Neural crest cell (in vitro differentiated cells): ENCODE measurements around the gene HMCN1. TPM values are rescaled to one million over a fixed set of nuclear protein-coding genes. Genes with fewer than 3 reads are reported as not detected.
"Not testable (repeated sequence)": the region's sequence is repeated elsewhere in the genome, so short reads cannot be mapped to it uniquely, and the experiment has no call there.

Source experiments
- DNase-seq: peaks from one replicate; pipeline ENCODE4 v3.0.0; 2021; ENCODE audit warnings: low read depth, mixed read lengths, low spot score
- H3K27ac Mint-ChIP-seq: one replicate; pipeline ENCODE4 v1.8.0; 2021; ENCODE audit warnings: mild to moderate bottlenecking, mixed read lengths; ENCODE audit not compliant: unreplicated experiment
- H3K27me3 Mint-ChIP-seq: 2 replicates; pipeline ENCODE4 v1.8.0; 2021; ENCODE audit warnings: low read depth, mild to moderate bottlenecking, mixed read lengths
- H3K36me3 Mint-ChIP-seq: 2 replicates; pipeline ENCODE4 v1.8.0; 2021; ENCODE audit warnings: low read depth, mild to moderate bottlenecking, mixed read lengths
- H3K4me1 Mint-ChIP-seq: 2 replicates; pipeline ENCODE4 v1.8.0; 2021; ENCODE audit warnings: mixed read lengths
- H3K4me3 Mint-ChIP-seq: one replicate; pipeline ENCODE4 v1.8.0; 2021; ENCODE audit warnings: mild to moderate bottlenecking, mixed read lengths
- H3K9me3 Mint-ChIP-seq: 2 replicates; pipeline ENCODE4 v1.8.0; 2021; ENCODE audit warnings: mixed read lengths
- total RNA-seq: library from RNA; stranded (reverse); gene quantifications from 2 replicates; pipeline ENCODE4 v1.2.1, GENCODE V29; 2021
- TF ChIP-seq, protein P1 (sequence below): fragments of 200-600 bp; sonication (generic); conservative IDR thresholded peaks from 2 replicates; pipeline ENCODE4 v1.5.0; 2021; ENCODE audit warnings: antibody characterized with exemption, mild to moderate bottlenecking

Gene HMCN1
- total RNA-seq, 1 donor from 2014 or later, result 16.6 TPM

DNA sequence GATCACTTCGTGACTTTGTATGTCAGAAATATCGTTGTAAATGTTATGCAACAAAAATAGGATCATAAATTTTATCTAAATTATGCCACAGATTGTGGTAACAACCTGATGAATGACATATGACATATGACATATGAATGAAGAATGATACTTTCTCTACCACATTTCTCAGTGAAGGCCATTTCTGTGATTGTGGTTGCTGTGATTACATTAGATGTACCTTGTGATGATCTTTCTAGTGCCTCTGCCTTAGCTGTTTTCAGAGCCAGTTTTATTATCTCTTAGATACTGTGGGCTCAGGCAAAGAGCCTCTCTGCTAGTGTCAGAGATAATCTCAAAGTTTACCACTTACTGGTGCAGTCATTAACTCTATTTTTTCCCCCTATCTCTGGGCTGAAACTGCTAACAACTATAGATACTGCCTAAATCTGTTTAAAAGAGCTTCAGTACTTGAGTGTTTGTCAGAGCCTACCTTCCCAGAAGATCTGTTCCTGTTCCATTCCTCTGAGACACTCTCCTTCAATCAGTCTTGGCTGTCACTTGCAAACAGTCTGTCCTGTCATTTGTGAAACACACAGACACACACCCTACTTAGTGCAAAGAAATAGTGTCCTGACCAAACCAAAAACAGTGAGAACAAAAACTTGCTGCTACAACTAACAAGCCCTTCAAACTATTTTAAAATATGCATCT is 55.5 kb downstream of the HMCN1 start:
- Mint-ChIP-seq H3K27ac (peak overlapping the region; percentile 95), H3K9me3 (no peaks in the 10 kb centered on the region), H3K4me3 (peak overlapping the region; percentile 10), H3K4me1 (peaks cover 33% of the 10 kb centered on the region), H3K36me3 (no peaks in the 10 kb centered on the region), H3K27me3 (no peaks in the 10 kb centered on the region)
- DNase-seq, result no peak
- TF ChIP-seq, protein P1, sequence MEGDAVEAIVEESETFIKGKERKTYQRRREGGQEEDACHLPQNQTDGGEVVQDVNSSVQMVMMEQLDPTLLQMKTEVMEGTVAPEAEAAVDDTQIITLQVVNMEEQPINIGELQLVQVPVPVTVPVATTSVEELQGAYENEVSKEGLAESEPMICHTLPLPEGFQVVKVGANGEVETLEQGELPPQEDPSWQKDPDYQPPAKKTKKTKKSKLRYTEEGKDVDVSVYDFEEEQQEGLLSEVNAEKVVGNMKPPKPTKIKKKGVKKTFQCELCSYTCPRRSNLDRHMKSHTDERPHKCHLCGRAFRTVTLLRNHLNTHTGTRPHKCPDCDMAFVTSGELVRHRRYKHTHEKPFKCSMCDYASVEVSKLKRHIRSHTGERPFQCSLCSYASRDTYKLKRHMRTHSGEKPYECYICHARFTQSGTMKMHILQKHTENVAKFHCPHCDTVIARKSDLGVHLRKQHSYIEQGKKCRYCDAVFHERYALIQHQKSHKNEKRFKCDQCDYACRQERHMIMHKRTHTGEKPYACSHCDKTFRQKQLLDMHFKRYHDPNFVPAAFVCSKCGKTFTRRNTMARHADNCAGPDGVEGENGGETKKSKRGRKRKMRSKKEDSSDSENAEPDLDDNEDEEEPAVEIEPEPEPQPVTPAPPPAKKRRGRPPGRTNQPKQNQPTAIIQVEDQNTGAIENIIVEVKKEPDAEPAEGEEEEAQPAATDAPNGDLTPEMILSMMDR, result no peak

GRCh38 chr1:185790194-185790735 is 56.1 kb downstream of the HMCN1 start:
- TF ChIP-seq, protein P1, result no peak
- H3K27me3 Mint-ChIP-seq, result no peaks in the 10 kb centered on the region
- H3K36me3 Mint-ChIP-seq, result peaks cover 3% of the 10 kb centered on the region
- no peaks in the 10 kb centered on the region for H3K9me3 Mint-ChIP-seq
- peak overlapping the region; percentile 10 for H3K4me3 Mint-ChIP-seq
- DNase-seq, result peak; percentile 7
- peaks cover 33% of the 10 kb centered on the region for H3K4me1 Mint-ChIP-seq
- H3K27ac Mint-ChIP-seq, result peak overlapping the region; percentile 95

GRCh38 chr1:185792040-185792439 is 57.8 kb downstream of the HMCN1 start:
- no peak overlapping the region for H3K4me3 Mint-ChIP-seq
- H3K27me3 Mint-ChIP-seq, result no peaks in the 10 kb centered on the region
- TF ChIP-seq, protein P1, result no peak
- peaks cover 6% of the 10 kb centered on the region for H3K36me3 Mint-ChIP-seq
- peaks cover 32% of the 10 kb centered on the region for H3K4me1 Mint-ChIP-seq
- no peak overlapping the region for H3K27ac Mint-ChIP-seq
- no peak for DNase-seq
- H3K9me3 Mint-ChIP-seq, result peaks cover 6% of the 10 kb centered on the region

- peaks cover 13% of the 10 kb centered on the region for H3K4me1 Mint-ChIP-seq
- H3K36me3 Mint-ChIP-seq, result peaks cover 16% of the 10 kb centered on the region
- not testable (repeated sequence) for H3K27me3 Mint-ChIP-seq, H3K4me3 Mint-ChIP-seq, H3K27ac Mint-ChIP-seq, DNase-seq
- peaks cover 11% of the 10 kb centered on the region for H3K9me3 Mint-ChIP-seq
Measured at GRCh38 chr1:185794495-185794894, 60.3 kb downstream of the HMCN1 start.

- Mint-ChIP-seq H3K36me3 (peaks cover 17% of the 10 kb centered on the region), H3K27ac (no peak overlapping the region), H3K9me3 (peaks cover 11% of the 10 kb centered on the region), H3K4me3 (no peak overlapping the region), H3K4me1 (peaks cover 6% of the 10 kb centered on the region), H3K27me3 (no peaks in the 10 kb centered on the region)
- TF ChIP-seq, protein P1, result no peak
- no peak for DNase-seq
Measured at GRCh38 chr1:185795181-185795580, 61.0 kb downstream of the HMCN1 start.

GRCh38 chr1:185798505-185798904 is 64.3 kb downstream of the HMCN1 start:
- no peak for DNase-seq
- Mint-ChIP-seq H3K4me3 (no peak overlapping the region), H3K9me3 (peaks cover 11% of the 10 kb centered on the region), H3K4me1 (peaks cover 3% of the 10 kb centered on the region), H3K36me3 (peaks cover 18% of the 10 kb centered on the region), H3K27ac (no peak overlapping the region), H3K27me3 (no peaks in the 10 kb centered on the region)
- TF ChIP-seq, protein P1, result no peak
